WERI-Rb-1 (cell line): ENCODE results near the gene RFNG.

Experiments used
- DNase-seq: peaks from one replicate; pipeline ENCODE4 v3.0.0-alpha.2; 2020
- H3K27ac ChIP-seq: fragments of 250-450 bp; sonication (Bioruptor Pico); 2 replicates; pipeline ENCODE4 v1.5.1; 2020; ENCODE audit warnings: mild to moderate bottlenecking, moderate library complexity
- H3K27me3 ChIP-seq: fragments of 250-450 bp; sonication (Bioruptor Pico); 2 replicates; pipeline ENCODE4 v1.5.1; 2021; ENCODE audit warnings: mild to moderate bottlenecking, low read depth, moderate library complexity; ENCODE audit not compliant: insufficient read depth, severe bottlenecking
- H3K36me3 ChIP-seq: fragments of 250-450 bp; sonication (Bioruptor Pico); 2 replicates; pipeline ENCODE4 v1.5.1; 2020; ENCODE audit warnings: mild to moderate bottlenecking, moderate library complexity
- H3K4me3 ChIP-seq: 2 replicates; pipeline ENCODE4 v1.5.1; 2011; ENCODE audit warnings: low read depth, mild to moderate bottlenecking, control low read depth, low read length
- H3K9me3 ChIP-seq: fragments of 250-450 bp; sonication (Bioruptor Pico); 2 replicates; pipeline ENCODE4 v1.5.1; 2021; ENCODE audit warnings: mild to moderate bottlenecking, moderate library complexity; ENCODE audit not compliant: severe bottlenecking
- CTCF ChIP-seq: IDR thresholded peaks from 2 replicates; pipeline ENCODE4 v1.5.1; 2011; ENCODE audit warnings: low read depth, mild to moderate bottlenecking, control low read depth, inconsistent platforms, low read length

RFNG gene

GRCh38 chr17:82007495-82008257 is 43.9 kb downstream of the RFNG start:
- Histone ChIP-seq H3K36me3 (peaks cover 17% of the 10 kb centered on the region), H3K9me3 (no peaks in the 10 kb centered on the region), H3K4me3 (no peak overlapping the region), H3K27ac (peak overlapping the region; percentile 56), H3K27me3 (no peaks in the 10 kb centered on the region)
- TF ChIP-seq CTCF: peak; percentile 37
- no peak for DNase-seq

GRCh38 chr17:82007228-82007494 is 44.5 kb downstream of the RFNG start:
- Histone ChIP-seq H3K27ac (peak overlapping the region; percentile 56), H3K4me3 (no peak overlapping the region), H3K27me3 (no peaks in the 10 kb centered on the region), H3K9me3 (no peaks in the 10 kb centered on the region), H3K36me3 (peaks cover 17% of the 10 kb centered on the region)
- no peak for DNase-seq
- no peak for TF ChIP-seq CTCF

GRCh38 chr17:82006468-82007227 is 45.0 kb downstream of the RFNG start:
- Histone ChIP-seq H3K36me3 (peaks cover 12% of the 10 kb centered on the region), H3K4me3 (no peak overlapping the region), H3K27ac (peak overlapping the region; percentile 56), H3K9me3 (no peaks in the 10 kb centered on the region), H3K27me3 (no peaks in the 10 kb centered on the region)
- peak; percentile 76 for DNase-seq
- no peak for TF ChIP-seq CTCF

GRCh38 chr17:82005701-82006348 is 45.8 kb downstream of the RFNG start:
- no peaks in the 10 kb centered on the region for H3K9me3 ChIP-seq
- no peaks in the 10 kb centered on the region for H3K27me3 ChIP-seq
- no peak overlapping the region for H3K4me3 ChIP-seq
- no peak for TF ChIP-seq CTCF
- no peak for DNase-seq
- no peak overlapping the region; the same call in 1 of the 2 replicates for H3K27ac ChIP-seq
- peaks cover 9% of the 10 kb centered on the region for H3K36me3 ChIP-seq

GRCh38 chr17:82004517-82005455 is 46.8 kb downstream of the RFNG start:
- TF ChIP-seq CTCF: no peak
- H3K27ac ChIP-seq: no peak overlapping the region; the same call in 1 of the 2 replicates
- H3K36me3 ChIP-seq: peaks cover 9% of the 10 kb centered on the region
- no peak for DNase-seq
- H3K27me3 ChIP-seq: no peaks in the 10 kb centered on the region
- no peaks in the 10 kb centered on the region for H3K9me3 ChIP-seq
- no peak overlapping the region for H3K4me3 ChIP-seq
